CMK (cell line): ENCODE results near the gene MAP3K20.
A peak's percentile ranks its signal among the peaks of the same experiment; 100 is the strongest.
"Not testable (repeated sequence)": the region's sequence is repeated elsewhere in the genome, so short reads cannot be mapped to it uniquely, and the experiment has no call there.

Source experiments
- DNase-seq: peaks from one replicate; pipeline ENCODE4 v3.0.0-alpha.2; 2010; ENCODE audit warnings: low read depth

MAP3K20 gene

DNA sequence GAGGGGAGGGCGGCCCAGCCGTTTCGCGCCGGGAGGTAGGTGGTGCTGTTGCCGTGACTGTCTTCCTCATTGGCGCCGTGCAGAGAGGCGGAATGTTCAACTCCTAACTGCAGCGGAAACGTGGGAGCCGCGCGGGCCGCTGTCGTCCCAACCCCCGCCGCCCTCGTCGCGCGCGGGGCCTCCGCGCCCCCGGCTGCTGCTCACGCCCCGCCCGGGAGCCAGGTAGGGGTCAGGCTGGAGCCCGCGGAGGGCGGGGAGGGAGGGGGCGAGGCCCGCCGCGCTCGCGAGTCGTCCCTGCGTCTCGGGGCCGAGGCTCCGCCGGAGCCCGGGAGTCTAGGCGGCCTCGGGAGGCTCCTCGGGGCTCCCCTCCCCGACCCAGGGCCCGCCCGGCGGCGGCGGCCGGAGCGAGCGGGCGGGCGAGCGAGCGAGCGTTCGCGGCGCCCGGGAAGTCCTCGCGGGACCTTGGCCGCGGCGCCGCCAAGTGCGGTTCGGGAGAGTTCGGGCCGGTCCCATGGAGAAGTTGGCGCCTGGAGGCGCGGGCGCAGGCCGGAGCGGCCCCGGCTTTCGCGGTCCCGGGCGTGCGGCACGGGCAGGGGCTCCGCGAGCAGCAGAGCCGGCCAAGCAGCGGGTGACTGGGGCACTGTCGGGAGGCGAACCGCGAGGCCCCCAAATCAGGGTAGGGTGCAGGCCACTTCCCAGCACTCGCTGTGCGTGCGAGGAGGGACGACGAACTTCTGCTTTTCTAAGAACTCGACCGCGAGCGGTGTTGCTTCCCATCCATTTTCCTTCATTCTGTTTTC, at the start of gene MAP3K20:
MAP3K20 (plus strand) TSS at position 66 of the 800 bp plus-strand sequence. CDS start 15,186 bp downstream, outside the sequence.
- peak; percentile 45 for DNase-seq

DNA sequence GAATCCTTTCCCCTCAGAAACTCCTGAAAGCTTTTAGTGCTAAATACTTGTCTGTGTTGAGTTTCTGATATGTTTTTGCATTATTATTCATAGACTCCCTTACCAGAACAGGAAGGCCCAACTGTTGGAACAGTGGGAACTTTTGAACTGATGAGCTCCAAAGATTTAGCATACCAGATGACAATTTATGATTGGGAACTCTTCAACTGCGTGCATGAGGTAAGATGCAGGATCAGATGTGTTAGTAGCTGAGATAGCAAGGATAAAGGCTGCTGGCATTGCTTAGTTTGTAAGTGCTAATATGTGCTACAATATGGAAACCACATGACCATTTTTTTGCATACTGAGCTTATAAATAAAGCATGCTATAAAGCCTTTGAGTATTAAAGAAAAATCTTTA, 49.2 kb upstream of the MAP3K20 start:
- DNase-seq = no peak

DNA sequence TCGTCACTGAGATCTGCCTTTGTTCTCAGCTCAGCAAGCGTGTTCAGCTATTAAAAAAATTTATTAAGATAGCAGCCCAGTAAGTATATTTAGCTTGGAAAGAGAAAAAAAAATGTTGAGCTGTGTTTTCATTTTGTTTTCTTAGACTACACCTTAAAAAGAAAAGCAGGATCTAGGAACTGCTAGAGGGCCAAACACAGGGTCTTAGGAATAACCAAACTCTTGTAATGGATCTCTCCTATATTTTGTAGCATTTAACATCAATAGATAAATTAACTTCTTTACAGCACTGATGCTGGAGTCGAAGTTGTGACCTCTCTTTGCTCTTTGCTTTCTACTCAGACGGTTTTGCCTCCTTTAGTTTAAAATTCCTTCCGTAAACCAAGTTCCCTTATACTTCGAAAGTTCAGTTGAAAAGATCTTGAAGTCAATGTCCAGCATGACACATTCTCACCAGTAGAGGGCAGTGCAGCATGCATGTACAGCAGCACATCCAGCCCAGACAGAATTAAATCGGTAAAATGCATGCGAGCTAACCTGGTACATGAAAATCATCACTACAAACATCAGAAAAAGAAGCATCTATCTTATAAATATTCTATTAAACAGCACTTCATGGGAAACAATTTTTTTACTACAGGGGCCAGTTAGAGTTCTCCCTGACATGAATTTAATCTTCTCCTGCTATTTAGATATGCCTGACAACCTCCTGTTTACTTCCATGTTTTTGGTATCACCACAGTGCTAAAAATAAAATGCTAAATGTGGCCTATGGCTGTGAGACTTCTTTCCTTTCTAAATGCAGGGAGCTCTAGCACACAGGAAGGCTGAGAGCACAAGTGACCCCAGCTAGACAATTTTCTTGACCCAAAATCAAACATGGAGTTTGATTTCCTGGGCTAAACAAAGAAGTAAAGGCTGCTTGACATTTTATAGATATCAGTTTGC, 48.2 kb upstream of the MAP3K20 start:
- DNase-seq = peak; percentile 81

- DNase-seq = no peak
These were observed 47.5 kb upstream of the MAP3K20 start for GRCh38 chr2:173028141-173028540.

DNA sequence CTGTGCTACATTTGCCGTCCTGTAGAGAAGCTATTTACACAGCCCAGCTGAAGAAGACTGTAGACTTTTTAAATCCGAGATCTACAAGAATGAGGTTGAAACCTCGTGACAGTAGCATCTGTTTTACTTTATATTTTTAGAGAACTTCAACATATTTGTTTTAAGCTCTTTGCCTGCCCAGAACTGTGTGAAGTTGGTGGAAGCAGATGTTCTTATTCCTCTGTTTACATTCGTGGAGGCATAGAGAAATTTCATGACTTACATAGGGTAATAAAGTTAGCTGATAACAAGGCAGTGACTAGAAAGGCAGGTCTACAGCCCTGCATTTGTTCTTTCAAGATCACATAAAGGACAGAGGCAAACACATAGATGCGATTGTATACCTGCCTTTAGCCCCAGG, 47.0 kb upstream of the MAP3K20 start:
- no peak for DNase-seq

GRCh38 chr2:173030561-173031490, 44.8 kb upstream of the MAP3K20 start:
- DNase-seq = no peak

- DNase-seq = no peak
These were observed 43.6 kb upstream of the MAP3K20 start for GRCh38 chr2:173032032-173032431.

DNA sequence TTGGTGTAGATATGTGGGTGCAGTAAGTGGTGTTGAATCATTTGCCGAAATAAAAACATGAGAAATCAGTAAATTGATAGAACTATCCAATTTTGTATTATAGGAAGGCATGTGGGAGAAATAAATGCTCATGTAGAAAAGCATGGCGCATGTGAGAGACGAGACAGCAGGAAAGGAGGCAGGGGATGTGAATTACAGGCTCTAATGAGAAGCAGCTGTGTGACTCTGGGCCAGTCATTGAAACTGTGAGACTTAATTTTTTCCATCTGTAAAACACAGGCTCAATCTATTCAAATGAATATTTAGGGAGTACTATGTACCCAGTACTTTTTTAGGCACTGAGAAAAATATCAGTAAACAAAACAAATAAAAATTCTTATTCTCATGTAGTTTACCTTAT, 42.6 kb upstream of the MAP3K20 start:
- no peak for DNase-seq

DNA sequence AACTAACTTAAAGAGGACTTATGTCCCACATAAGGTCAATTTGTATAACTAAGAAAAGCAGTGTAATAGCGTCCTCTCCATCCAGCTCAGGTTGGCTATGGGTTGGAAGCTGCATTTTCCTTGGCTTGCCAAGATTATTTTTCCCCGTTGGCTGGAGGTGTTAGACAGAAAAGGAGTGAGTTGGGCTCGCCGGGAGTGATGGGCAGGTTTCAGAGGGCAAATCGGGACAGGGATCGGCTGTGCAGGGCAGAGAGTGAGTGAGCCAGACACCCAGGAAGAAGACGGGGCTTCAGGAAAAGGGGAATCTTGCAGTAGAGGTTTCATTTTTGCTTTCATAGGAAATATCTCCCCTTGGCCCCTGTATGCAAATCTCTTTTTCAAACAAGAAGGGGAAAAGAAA, 41.5 kb upstream of the MAP3K20 start:
- no peak for DNase-seq

- no peak for DNase-seq
These were observed 38.2 kb upstream of the MAP3K20 start for GRCh38 chr2:173037245-173038120.

DNA sequence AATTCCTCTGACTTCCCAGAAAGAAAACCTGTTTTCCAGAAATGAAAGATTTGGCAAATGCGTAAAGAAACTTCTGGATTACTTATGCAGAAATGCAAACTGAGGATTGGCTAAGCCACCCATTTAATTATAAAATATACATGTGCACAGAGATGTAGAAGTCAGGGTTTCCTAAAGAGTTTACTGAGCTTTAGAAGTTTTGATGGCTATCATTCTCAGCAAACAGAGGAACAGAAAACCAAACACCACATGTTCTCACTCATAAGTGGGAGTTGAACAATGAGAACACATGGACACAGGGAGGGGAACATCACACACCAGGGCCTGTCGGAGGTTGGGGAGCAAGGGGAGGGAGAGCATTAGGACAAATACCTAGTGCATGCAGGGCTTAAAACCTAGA, 37.4 kb upstream of the MAP3K20 start:
- not testable (repeated sequence) for DNase-seq

- DNase-seq = no peak
These were observed 34.9 kb upstream of the MAP3K20 start for GRCh38 chr2:173040729-173041128.

DNA sequence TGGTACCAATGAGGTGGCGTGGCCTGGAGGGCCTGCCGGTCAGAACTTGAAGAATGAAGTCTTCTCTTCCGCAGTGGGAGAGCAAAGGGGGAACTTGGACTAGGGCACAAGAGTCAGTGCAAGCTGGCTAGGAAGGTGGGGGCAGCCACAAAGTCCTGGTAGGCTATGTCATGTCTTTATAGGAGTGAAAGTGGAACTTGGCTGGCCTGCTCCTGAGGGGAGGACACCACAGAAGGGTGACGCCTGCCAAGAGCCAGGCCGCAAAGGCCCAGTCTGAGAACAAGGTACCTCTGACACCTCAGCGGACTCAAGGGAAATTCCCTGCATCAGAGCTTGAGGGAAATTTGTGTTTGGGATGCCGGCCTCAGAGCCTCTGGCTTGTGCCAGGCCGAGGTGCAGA, 32.2 kb upstream of the MAP3K20 start:
- no peak for DNase-seq

DNA sequence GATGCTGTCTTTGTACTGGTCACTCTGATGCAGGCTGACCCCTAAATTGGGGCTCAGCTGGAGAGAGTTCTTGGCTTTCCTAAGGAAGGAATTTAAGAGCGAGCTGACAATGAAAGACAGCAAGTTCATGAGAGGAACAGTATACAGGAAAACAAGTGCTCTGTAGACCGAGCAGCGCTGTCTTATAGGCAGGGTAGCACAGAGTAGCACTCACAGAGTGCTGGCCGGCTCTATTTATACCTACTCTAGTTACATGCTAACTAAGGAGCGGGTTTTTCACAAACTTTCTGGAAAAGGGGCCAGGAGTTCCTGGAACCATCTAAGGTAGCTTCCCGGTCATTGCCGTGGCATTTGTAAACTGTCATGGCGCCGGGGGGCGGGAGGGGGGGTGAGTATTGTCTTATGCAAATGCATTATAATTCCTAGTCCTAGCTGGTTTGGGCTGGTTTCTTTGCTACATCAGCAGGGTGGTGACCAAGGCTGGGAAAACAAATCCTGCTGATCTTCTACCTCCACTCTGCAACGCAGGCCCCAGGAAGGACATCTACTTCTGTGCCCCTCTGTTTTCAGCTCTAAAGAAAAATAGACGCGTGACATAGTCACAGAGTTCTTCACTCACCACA, 31.6 kb upstream of the MAP3K20 start:
- no peak for DNase-seq

- DNase-seq = no peak
These were observed 31.0 kb upstream of the MAP3K20 start for GRCh38 chr2:173044686-173045085.

DNA sequence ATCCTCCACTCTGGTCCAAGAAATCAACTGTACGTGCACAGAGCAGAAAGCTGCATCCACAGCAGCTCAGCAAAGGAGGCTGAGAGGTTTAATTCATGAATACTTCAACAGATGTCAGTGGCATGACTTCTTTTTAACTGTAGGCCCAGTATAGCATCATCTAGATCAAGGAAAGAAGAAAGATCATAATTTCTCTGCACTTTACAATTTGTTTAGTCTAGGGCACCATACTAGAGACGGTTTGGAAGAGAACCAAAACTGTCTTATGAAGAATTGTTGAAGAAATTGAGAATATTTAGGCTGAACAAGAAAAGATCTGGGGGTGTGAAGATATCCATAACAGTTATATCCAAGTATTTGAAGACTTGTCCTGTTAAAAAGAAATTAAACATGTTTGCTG, 30.5 kb upstream of the MAP3K20 start:
- DNase-seq = no peak

- no peak for DNase-seq
These were observed 27.1 kb upstream of the MAP3K20 start for GRCh38 chr2:173048522-173048896.

DNA sequence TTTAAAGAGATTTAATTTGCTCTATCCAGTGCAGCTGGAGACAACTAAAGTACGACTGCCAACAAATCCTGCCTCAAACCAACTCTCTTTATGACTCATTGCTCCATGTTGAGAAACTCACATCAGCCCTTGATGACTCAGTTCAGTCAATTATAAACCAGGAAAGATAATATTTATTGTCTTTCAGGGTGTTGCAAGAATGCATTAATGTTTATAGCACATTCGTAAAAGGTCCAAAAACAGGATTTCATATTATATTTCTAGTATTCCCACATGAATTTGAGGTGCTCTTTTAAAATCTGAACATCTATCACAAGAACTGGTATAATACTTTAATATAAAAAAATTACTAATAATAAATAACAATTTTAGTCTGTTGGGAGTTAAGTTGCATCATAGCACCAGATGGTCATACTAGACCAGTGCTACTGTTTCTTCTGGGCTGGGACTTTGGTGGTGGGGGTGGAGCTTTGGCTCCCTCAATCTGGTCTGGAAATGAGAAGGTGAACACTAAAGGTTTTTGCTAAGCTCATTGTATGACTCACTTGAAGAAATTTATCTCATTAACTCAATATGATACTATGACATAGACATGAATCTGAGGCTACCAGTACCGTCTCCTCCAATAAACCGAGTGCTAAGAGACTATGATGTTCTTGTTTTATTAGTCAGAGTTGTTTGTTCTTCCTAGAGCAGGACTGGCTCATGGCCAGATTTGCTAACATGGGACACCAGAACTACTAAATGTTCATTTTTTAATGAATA, 26.6 kb upstream of the MAP3K20 start:
- no peak for DNase-seq

GRCh38 chr2:173049831-173050230, 25.8 kb upstream of the MAP3K20 start:
- no peak for DNase-seq

DNA sequence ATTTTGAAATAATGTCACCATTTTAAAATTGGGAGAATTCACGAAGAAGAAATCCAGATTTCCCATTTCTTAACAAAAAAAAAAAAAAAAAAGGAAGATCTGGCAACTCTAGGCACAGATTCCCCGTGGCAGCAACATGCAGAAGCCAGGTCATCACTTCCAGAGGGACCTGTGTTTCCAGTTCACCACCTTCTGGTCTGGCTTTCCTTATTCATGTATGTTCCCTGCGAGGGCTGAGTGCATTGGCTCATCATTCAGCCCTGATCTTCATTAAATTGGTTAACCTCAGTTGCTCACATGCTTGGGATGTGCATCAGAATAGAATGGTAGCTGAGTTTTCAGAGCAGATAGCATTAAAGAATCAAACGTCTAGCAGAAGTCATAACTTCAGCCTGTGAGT, 25.0 kb upstream of the MAP3K20 start:
- DNase-seq = no peak
